ENCODE data around the gene ADGRV1.
"Not testable (repeated sequence)": the region's sequence is repeated elsewhere in the genome, so short reads cannot be mapped to it uniquely, and the experiment has no call there.

The ADGRV1 gene

GRCh38 chr5:90553711-90554110 is 4.9 kb upstream of the ADGRV1 start:
- no peak for DNase-seq

DNA sequence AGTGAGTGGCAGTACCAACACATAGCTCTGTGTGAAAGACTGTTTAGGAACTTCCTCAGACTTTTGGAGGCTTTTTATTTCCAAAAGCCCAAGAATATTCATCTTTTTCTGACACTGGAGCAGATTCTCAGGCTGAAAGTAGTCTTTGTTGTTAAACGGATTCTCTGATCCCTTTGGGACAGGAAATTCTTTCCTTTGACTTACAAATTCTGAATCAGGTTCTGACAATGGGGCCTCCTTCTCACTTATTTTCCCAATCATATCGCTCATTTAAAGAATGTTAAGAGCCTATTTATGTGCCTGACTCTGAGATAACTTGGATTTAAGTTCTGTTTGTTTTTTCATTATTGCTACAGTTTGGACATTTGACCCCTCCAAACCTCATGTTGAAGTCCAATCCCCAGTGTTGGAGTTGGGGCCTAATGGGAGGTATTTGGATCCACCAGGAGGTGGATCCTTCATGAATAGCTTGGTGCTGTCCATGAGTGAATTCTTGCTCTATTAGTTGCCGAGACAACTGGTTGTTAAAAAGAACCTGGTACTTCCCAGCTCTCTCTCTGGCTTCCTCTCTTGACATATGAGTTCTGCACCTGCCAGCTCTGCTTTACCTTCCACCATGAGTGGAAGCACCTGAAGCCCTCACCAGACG is 4.1 kb upstream of the ADGRV1 start:
- no peak for DNase-seq

DNA sequence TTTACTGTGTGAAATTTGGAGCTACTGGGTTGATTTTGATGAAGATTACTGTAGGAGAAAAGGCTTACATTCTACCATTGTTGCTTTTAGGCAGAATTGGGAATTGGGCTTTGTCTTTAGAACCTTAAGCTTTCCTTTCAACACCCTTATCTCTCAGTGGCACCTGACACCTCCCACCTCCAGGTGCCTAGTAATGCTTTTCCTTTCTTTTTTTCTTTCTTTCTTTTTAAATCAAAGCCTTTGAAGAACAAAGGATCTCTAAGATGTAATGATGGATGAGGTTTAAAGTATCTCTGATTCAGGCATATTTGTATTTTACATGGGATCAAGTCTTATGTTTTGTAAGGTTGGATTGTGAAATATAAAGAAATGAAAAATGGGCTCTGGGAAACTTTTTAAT is 2.9 kb upstream of the ADGRV1 start:
- DNase-seq, result no peak

DNA sequence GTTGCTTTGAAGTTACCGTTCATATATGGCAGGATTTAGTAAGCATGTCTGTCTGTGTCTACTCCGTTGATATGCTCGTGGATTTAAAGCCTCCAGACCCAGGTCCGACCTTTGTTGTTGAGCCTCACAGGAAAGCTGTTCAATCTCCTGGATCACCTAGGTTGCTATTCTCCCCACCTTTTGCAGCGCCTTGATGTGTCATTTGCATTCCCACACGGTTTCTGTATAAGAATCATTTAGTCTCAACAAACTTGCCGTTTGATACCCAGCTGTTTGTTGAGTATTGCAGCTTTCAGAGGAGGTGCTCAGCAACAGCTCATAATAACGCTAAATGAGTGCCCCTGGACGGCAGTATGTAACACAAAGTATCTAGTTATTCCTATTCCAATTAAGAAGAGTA is 1.2 kb upstream of the ADGRV1 start:
- DNase-seq, result no peak

GRCh38 chr5:90557871-90558270 is 726 bp upstream of the ADGRV1 start:
- no peak for DNase-seq

- DNase-seq, result no peak
These were observed 2.2 kb downstream of the ADGRV1 start for GRCh38 chr5:90560771-90561170.

DNA sequence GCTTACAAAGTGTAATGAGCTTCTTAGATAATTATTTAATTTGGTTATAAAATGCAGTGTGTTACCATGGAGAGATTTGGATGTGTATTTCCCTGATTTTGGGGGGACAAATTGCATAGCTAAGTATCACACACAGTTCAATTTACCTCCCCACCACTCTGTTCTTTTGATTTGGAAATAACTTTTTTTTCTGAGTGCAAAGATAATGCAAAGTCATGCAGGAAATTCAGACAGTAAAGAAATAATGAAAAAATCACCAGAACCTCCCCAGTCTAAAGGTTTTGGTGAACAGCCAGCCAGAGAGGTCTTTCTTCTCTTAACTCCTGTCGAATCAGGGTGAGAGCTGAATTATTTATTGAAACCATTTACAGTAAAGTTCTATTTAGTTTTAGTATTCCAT is 3.2 kb downstream of the ADGRV1 start:
- DNase-seq, result no peak

DNA sequence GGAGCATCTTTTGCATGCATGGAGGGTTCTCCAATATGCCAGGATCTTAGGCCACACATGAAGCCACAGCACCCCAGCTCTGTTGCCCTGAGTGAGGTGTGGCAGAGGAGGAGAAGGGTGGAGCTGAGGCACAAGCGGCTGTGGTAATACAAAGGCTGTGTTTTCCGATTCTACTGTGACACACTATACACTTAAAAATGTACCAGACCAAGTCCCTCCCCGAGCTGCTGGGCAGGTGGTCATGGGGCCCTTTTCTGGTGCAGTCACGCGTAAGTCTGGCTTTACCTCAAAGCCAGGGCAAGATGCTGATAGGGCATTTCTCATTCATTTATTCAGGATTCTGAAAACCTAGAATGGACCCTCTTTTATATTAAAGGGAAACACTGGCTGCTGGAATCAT is 3.7 kb downstream of the ADGRV1 start:
- no peak for DNase-seq

DNA sequence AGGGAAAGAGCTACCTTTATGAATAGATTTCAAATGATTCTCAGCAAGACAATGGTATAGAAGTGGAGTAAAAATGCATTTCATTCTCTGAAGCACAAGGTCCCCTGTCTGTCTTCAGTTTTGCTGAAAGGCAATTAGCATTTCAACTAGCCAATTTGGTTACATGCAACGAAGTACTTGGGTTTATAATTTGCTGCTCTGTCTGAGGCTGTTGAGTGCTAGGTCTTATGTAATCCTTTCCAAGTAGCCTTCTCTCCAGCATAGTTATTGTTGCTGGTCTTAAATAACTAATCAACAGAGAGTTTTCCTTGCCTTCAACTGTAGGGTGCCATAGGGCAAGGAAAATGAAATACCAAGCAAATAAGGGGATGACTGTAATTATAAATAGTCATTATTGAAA is 4.5 kb downstream of the ADGRV1 start:
- no peak for DNase-seq

- no peak for DNase-seq
These were observed 6.9 kb downstream of the ADGRV1 start for GRCh38 chr5:90565491-90565890.

DNA sequence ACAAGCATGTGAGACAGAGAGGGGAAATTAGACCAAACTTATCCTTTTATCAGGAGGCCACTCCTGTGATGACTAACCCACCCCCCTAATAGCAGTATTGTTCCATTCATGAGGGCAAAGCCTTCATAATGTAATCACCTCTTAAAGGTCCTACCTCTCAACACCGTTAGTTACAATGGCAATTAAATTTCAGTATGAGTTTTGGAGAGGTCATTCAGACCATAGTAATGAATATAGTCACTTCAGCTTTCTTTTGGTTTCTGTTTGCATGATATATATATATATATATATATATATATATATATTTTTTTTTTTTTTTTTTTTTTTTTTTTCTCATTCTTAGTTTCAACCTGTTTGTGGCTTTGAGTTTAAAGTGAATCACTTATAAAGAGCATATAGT is 10.5 kb downstream of the ADGRV1 start:
- DNase-seq, result no peak

DNA sequence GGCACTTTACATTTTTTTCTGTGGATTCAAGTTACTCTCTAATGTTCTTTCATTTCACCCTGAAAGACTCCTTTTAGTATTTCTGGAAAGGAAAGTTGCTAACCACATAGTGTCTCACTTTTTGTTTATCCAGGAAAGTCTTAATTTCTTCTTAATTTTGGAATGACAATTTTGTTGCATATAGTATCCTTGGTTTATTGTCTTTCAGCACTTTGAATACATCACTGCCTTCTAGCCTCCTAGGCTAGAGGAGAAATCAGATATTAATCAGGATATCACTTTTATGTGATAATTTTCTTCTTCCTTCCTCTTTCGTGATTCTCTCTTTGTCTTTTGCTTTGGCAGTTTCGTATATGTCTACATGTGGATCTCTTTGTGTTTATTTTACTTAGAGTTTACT is 11.4 kb downstream of the ADGRV1 start:
- no peak for DNase-seq

- no peak for DNase-seq
These were observed 12.7 kb downstream of the ADGRV1 start for GRCh38 chr5:90571147-90571773.

DNA sequence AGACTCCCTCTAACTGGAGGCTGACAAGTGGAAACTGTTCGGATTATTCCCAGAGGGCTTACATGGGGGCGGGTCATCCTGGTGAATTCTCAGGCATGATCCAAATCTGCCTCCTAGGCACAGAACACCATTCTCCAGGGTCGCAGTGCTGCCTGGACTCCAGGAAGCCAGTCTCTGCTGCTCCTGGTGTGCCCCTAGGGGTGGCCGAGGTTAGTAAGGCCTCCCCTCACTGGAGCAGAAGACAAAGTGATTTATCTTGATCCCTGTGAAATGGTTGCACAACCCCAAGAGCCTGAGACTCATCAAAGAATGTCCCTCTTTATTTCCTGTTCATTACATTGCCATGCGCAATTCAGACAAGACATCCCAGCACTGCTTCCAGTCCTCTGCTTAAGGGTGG is 17.1 kb downstream of the ADGRV1 start:
- DNase-seq, result no peak

- not testable (repeated sequence) for DNase-seq
These were observed 18.0 kb downstream of the ADGRV1 start for GRCh38 chr5:90576566-90576965.

GRCh38 chr5:90579905-90580304 is 21.3 kb downstream of the ADGRV1 start:
- DNase-seq, result not testable (repeated sequence)

DNA sequence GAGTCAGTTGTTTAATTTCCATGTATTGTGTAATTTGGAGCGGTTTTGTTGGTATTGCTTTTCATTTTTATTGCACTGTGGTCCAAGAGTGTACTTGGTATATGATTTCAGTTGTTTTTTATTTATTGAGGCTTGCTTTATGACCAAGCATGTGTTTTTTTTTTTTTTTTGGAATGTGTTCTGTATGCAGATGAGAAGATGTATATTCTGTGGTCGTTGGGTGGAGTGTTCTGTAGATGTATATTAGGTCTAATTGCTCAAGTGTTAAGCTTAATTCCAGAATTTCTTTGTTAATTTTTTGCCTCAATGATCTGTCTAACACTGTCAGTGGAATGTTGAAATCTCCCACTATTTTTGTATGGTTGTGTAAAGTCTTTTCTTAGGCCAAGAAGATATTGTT is 23.4 kb downstream of the ADGRV1 start:
- no peak for DNase-seq

DNA sequence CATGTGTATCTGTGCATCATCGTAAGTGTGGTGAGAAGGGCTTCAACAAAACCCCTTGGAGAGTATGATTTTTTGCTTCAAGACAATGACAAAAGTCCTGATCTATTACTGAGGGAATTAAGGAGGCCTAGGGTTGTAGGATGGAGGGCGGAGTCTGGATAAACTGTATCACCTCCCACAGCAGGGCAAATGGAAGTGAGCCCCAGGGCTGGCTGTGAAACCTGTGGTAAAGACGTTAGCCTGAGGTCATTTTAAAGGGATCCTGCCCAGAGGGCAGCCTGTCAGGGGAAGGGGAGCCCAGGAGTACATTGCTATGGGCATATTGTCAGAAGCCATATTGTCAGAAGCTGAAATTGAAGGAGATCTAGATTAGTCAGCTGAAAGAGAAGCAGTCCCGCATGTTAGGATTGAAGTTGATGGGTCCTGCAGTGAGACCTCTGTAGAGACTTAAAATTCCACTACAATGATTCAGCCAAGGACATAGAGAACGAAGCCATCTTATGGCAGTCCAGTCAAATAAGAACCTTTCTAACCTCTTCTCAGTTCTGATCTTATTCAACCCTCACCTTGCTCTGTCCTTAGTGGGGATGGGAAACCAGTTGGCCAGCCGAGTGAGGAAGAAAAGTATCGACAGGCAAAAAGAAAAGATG is 26.9 kb downstream of the ADGRV1 start:
- DNase-seq, result no peak

DNA sequence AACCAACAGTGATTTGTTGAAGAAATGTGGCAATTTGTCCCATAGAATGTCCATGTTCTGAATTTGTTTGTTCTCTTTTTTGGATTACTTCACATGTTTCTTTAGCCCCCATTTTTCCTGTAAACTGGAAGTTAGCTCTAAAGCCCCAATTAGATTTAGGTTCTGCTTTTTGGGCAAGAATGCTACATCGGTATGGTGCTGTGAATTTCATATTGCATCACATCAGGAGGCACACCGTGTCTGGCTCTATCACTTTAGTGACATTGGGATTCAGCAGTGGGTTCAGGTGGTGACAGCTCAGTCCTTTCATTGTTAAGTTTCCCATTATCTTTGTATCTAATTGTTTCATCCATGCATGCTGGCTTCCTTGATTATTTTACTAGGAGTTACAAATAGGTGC is 27.9 kb downstream of the ADGRV1 start:
- DNase-seq, result no peak

- DNase-seq, result no peak
These were observed 31.6 kb downstream of the ADGRV1 start for GRCh38 chr5:90590170-90590569.

DNA sequence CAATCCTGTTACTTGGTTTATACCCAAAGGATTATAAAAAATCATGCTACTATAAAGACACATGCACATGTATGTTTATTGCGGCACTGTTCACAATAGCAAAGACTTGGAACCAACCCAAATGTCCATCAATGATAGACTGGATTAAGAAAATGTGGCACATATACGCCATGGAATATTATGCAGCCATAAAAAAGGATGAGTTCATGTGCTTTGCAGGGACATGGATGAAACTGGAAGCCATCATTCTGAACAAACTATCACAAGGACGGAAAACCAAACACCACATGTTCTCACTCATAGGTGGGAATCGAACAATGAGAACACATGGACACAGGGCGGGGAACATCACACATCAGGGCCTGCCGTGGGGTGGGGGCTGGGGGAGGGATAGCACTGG is 34.5 kb downstream of the ADGRV1 start:
- not testable (repeated sequence) for DNase-seq

GRCh38 chr5:90595766-90596165 is 37.2 kb downstream of the ADGRV1 start:
- DNase-seq, result not testable (repeated sequence)

DNA sequence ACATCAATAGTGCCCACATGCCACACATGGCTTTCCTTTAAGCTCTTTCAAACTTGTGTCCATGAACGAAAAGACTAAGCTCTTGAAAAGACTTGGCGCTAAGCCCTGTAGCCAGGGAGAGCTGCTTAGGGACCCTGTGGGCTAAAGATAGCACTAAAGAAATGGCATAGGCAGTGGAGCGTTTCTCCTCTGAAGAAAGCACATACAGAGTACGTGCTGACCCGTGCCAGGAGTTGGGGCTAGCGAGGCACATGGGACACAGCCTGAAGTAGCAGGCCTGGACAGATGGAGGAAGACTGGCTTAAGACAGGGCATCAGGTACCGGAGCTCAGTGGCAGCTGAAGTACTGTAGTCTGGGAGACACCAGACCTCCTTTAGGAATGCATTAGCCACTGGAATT is 39.7 kb downstream of the ADGRV1 start:
- no peak for DNase-seq

GRCh38 chr5:90600307-90600706 is 41.7 kb downstream of the ADGRV1 start:
- not testable (repeated sequence) for DNase-seq

DNA sequence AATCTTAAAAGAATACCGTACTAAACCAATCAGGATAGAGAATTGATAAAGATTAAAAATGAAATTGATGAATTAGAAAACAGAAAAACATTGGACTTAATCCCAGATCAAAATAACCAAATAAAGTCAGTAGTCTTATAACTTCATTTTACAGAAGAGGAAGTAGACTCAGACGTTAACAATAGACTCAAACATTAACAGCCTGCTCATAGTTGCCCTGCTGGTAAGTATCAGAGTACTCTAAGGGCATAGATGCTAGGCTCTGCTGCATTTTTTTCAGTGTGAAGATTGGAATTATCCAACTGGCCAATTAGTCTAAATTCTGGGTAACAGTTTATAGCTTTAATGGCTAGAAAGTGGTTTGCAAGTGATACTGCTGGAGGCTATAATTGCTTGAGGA is 42.9 kb downstream of the ADGRV1 start:
- DNase-seq, result no peak
